Right lobe of liver (tissue), 4 donors: ENCODE measurements around the gene ZNF774.

Experiments used
- CTCF ChIP-seq, 4 donors: fragments of 200-600 bp in 3 of 4; fragments of 450-650 bp in 1 of 4; IDR thresholded peaks; one replicate each; pipeline versions ENCODE4 v1.5.1 to v1.8.0; 2016 to 2022; ENCODE audit warnings: antibody characterized with exemption in 4 of 4, mild to moderate bottlenecking in 2 of 4
- POLR2A ChIP-seq: fragments of 450-650 bp; IDR thresholded peaks from one replicate; pipeline ENCODE4 v1.6.1; 2017; ENCODE audit warnings: antibody characterized with exemption, mild to moderate bottlenecking
- donor health status: DM: no; HTN: no; CAD: no.
- donor health status: DM: no; HTN: no; CAD: no.
- donor health status: DM: no; HTN: yes; CAD: no.

- TF ChIP-seq CTCF (IDR thresholded peaks at IDR 0.05) (no peak), POLR2A (no peak)
Observed at GRCh38 chr15:90334304-90334731, 17.8 kb upstream of the ZNF774 start.
